ENCODE results near the gene C7orf33. TPM values are rescaled to one million over a fixed set of nuclear protein-coding genes. Genes with fewer than 3 reads are reported as not detected.

The C7orf33 gene
- total and polyA plus RNA-seq, 9 of the 15 experiments (the other 6 are each of a cell fraction or from before 2014, with no cell fraction given) = 0.04 TPM; not detected in 8

DNA sequence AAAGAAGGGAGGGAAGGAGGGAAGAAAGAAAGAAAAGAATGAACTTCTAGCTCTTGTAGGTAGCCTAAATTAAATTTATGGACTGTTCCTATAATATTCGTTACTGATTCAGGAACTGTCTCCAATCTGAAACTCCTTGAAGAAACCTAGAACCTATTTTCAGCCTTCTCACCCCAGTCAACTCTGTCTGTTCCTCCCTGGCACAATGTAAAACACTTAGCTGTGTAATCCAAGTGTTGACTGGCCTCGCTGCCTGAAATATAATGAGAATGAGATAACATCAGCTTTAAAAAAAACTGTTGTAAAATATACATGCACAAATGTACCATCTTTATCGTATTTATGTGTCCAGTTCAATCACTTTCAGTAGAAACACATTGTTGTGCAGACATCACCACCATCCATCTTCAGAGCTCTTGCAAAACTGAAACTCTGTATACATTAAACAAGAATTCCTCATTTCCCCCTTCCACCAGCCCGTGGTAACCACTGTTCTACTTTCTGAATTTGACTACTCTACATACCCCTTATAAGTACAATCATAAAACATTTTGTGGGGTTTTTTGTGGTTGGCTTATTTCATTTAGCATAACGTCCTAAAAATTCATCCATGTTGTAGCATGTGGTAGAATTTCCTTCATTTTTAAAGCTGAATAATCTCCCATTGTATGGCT, 6.3 kb upstream of the C7orf33 start (continued):
- TF ChIP-seq KAT2B (IDR thresholded peaks at IDR 0.05; ENCODE audit: low read depth, low read length) (no peak), TRIM25 (IDR thresholded peaks at IDR 0.05; ENCODE audit: borderline replicate concordance) (no peak)

GRCh38 chr7:148585399-148585798, 5.2 kb upstream of the C7orf33 start:
- no peak overlapping the region for H3K27ac ChIP-seq (ENCODE audit: extremely low read depth, low read depth, low read length)
- H3K4me2 ChIP-seq (ENCODE audit: insufficient read depth, low read length) = no peak overlapping the region
- no peak overlapping the region for H3K9ac ChIP-seq (ENCODE audit: insufficient read depth in 1 of 2, low read depth in 2 of 2, low read length in 2 of 2)
- H3K79me2 ChIP-seq (ENCODE audit: control insufficient read depth, insufficient read depth, low read length) = no peaks in the 10 kb centered on the region
- no peaks in the 10 kb centered on the region for H3K36me3 ChIP-seq (ENCODE audit: control insufficient read depth, insufficient read depth, low read length)
- BruUV-seq (replicated peaks) = no TSS peak
- intact Hi-C loops (cut with micrococcal nuclease) = no loop called here
- H3K4me3 ChIP-seq = no peak overlapping the region
- H2AFZ ChIP-seq (ENCODE audit: low read depth, low read length) = no peak overlapping the region
- ChIA-PET POLR2A (interaction anchor here (0.6 to 2.5 kb wide), 2 partner anchors 10 to 13 kb away, joined by 3 to 13 read pairs; no protein-coding TSS in a partner anchor), CTCF (ENCODE audit: low intra/inter-chr PET ratio) (no interaction called here)
- DNase-seq (ENCODE audit: extremely low read depth in 1 of 4, low spot score in 3 of 4) (peak; percentile 17 to 62 (median 60)), FAIRE-seq (no peak), ATAC-seq (peak; percentile 90)
- peaks cover 29 to 50% of the 10 kb centered on the region in 2 experiments for H3K27me3 ChIP-seq (ENCODE audit: control insufficient read depth in 2 of 2, insufficient read depth in 2 of 2, low read length in 2 of 2)
- no peaks in the 10 kb centered on the region for H3K9me1 ChIP-seq (ENCODE audit: control insufficient read depth, insufficient read depth, low read length)
- 3% methylated on average over 7 of the region's 7 CpGs for WGBS (ENCODE audit: insufficient coverage, low coverage, missing lambda C conversion rate)
- in situ Hi-C loops (cut with MboI) = loop anchor here (25.0 kb wide), 1 partner anchor 377 kb away; no protein-coding TSS in a partner anchor
- no peaks in the 10 kb centered on the region for H3K9me3 ChIP-seq (replicated peaks; ENCODE audit: control insufficient read depth, insufficient read depth, low read depth, low read length)
- no peaks in the 10 kb centered on the region for H4K20me1 ChIP-seq (replicated peaks; ENCODE audit: control insufficient read depth, insufficient read depth, low read length)
- no peaks in the 10 kb centered on the region for H3K4me1 ChIP-seq (replicated peaks in 1 of 2; ENCODE audit: control insufficient read depth in 2 of 2, insufficient read depth in 2 of 2, low read length in 2 of 2)
- TF ChIP-seq ZNF695 (CRISPR knock-in tag; IDR thresholded peaks at IDR 0.05) = no peak
- no peak for TF ChIP-seq SIN3B (IDR thresholded peaks at IDR 0.05; ENCODE audit: low read depth)
- TF ChIP-seq PYGO2 (tag; IDR thresholded peaks at IDR 0.05) = no peak
- TF ChIP-seq, protein P1, sequence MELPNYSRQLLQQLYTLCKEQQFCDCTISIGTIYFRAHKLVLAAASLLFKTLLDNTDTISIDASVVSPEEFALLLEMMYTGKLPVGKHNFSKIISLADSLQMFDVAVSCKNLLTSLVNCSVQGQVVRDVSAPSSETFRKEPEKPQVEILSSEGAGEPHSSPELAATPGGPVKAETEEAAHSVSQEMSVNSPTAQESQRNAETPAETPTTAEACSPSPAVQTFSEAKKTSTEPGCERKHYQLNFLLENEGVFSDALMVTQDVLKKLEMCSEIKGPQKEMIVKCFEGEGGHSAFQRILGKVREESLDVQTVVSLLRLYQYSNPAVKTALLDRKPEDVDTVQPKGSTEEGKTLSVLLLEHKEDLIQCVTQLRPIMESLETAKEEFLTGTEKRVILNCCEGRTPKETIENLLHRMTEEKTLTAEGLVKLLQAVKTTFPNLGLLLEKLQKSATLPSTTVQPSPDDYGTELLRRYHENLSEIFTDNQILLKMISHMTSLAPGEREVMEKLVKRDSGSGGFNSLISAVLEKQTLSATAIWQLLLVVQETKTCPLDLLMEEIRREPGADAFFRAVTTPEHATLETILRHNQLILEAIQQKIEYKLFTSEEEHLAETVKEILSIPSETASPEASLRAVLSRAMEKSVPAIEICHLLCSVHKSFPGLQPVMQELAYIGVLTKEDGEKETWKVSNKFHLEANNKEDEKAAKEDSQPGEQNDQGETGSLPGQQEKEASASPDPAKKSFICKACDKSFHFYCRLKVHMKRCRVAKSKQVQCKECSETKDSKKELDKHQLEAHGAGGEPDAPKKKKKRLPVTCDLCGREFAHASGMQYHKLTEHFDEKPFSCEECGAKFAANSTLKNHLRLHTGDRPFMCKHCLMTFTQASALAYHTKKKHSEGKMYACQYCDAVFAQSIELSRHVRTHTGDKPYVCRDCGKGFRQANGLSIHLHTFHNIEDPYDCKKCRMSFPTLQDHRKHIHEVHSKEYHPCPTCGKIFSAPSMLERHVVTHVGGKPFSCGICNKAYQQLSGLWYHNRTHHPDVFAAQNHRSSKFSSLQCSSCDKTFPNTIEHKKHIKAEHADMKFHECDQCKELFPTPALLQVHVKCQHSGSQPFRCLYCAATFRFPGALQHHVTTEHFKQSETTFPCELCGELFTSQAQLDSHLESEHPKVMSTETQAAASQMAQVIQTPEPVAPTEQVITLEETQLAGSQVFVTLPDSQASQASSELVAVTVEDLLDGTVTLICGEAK (IDR thresholded peaks at IDR 0.05) = no peak
- TF ChIP-seq, protein P1 (CRISPR knock-in tag; IDR thresholded peaks at IDR 0.05) = no peak
- TF ChIP-seq RAD51 (IDR thresholded peaks at IDR 0.05; ENCODE audit: borderline replicate concordance, low read depth) = peak; percentile 72; the same call in 1 of the 2 replicates
- no peak for TF ChIP-seq ZNF212 (CRISPR knock-in tag; IDR thresholded peaks at IDR 0.05)
